ENCODE results near the gene GAA. TPM values are rescaled to one million over a fixed set of nuclear protein-coding genes. Genes with fewer than 3 reads are reported as not detected.

Gene GAA
- total and polyA plus RNA-seq, 2 of the 4 experiments (the other 2 are of a cell fraction): 2.2 to 14.8 TPM

DNA sequence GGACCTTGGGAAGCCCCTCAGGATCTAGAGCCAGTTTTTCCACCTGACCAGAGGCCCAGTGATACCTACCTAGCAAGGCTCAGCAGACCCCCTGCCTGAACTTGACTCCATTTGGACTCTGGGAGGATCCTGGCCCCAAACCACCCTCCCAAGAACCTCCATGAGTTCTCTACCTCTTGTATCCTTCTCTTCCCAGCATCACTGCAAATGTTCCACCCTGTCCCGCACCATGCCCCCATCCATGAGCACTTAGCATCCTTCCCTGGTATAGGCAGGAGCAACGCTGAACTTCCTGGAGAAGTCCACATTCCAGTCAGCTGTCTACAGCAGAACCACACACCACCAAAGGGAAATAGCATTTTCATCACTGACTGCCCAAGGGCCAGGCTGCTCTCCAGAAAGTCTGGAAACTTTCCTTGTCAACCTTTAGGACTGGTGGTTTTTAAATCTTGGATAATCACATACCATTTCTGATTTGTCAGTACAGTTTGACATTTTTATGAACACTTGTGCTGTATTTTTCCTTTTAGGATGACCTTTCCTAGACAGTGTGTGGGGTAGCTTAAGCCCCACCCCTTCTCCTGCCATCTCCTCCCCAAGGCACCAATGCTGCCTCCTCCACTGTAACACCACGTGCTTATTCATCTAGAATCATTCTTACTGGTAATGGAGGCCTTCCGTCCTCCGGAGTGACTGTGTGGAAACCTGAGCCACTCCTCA lies 31.7 kb downstream of the GAA start:
- H2AK9ac ChIP-seq (replicated peaks; ENCODE audit: low read depth, low read length, poor library complexity): no peak overlapping the region
- H3K36me3 ChIP-seq (ENCODE audit: control insufficient read depth, insufficient read depth, low read length): peaks cover 43% of the 10 kb centered on the region
- in situ Hi-C loops (cut with MboI; ENCODE audit: low sequenced_read_pairs): no loop called here
- H3K27me3 ChIP-seq (ENCODE audit: control insufficient read depth, insufficient read depth, low read length): 0 out of 2 replicates have a peak, but pooled peaks cover 2% of the 10 kb centered on the region
- no peak overlapping the region for H3K4me3 ChIP-seq (ENCODE audit: insufficient read depth, low read depth, low read length)
- H3K4me1 ChIP-seq (ENCODE audit: control insufficient read depth, insufficient read depth, low read length): no peaks in the 10 kb centered on the region
- H2BK20ac ChIP-seq (ENCODE audit: low read depth, low read length): no peak overlapping the region
- H3K23ac ChIP-seq (ENCODE audit: low read depth, low read length): no peak overlapping the region
- ATAC-seq (ENCODE audit: low read depth) (no peak), DNase-seq (no peak)
- TF ChIP-seq SMC3 (IDR thresholded peaks at IDR 0.05; ENCODE audit: low read depth, low read length): no peak
- TF ChIP-seq RCOR1 (IDR thresholded peaks at IDR 0.05; ENCODE audit: insufficient replicate concordance, low read length): no peak
- TF ChIP-seq NFE2L2 (IDR thresholded peaks at IDR 0.05; ENCODE audit: low read depth, low read length): no peak
- no peak for TF ChIP-seq MAZ (IDR thresholded peaks at IDR 0.05; ENCODE audit: borderline replicate concordance, low read depth, low read length)
- TF ChIP-seq POLR2A (IDR thresholded peaks at IDR 0.05; ENCODE audit: low read depth, low read length): no peak
- no peak for TF ChIP-seq MAFK (IDR thresholded peaks at IDR 0.05; ENCODE audit: low read depth, low read length)
- TF ChIP-seq CHD1 (IDR thresholded peaks at IDR 0.05; ENCODE audit: low read depth, low read length): no peak
- TF ChIP-seq BHLHE40 (IDR thresholded peaks at IDR 0.05; ENCODE audit: low read depth, low read length): no peak
- TF ChIP-seq RAD21 (IDR thresholded peaks at IDR 0.05; ENCODE audit: low read length): no peak
- TF ChIP-seq, protein P1, sequence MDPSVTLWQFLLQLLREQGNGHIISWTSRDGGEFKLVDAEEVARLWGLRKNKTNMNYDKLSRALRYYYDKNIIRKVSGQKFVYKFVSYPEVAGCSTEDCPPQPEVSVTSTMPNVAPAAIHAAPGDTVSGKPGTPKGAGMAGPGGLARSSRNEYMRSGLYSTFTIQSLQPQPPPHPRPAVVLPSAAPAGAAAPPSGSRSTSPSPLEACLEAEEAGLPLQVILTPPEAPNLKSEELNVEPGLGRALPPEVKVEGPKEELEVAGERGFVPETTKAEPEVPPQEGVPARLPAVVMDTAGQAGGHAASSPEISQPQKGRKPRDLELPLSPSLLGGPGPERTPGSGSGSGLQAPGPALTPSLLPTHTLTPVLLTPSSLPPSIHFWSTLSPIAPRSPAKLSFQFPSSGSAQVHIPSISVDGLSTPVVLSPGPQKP (IDR thresholded peaks at IDR 0.05; ENCODE audit: borderline replicate concordance, low read depth, low read length): no peak
- no peak for TF ChIP-seq RFX5 (IDR thresholded peaks at IDR 0.05; ENCODE audit: low read depth, low read length)
- TF ChIP-seq, protein P2, sequence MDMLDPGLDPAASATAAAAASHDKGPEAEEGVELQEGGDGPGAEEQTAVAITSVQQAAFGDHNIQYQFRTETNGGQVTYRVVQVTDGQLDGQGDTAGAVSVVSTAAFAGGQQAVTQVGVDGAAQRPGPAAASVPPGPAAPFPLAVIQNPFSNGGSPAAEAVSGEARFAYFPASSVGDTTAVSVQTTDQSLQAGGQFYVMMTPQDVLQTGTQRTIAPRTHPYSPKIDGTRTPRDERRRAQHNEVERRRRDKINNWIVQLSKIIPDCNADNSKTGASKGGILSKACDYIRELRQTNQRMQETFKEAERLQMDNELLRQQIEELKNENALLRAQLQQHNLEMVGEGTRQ (IDR thresholded peaks at IDR 0.05; ENCODE audit: low read depth, low read length): no peak
- no peak for TF ChIP-seq CEBPB (IDR thresholded peaks at IDR 0.05; ENCODE audit: low read depth, low read length)
- TF ChIP-seq, protein P3, sequence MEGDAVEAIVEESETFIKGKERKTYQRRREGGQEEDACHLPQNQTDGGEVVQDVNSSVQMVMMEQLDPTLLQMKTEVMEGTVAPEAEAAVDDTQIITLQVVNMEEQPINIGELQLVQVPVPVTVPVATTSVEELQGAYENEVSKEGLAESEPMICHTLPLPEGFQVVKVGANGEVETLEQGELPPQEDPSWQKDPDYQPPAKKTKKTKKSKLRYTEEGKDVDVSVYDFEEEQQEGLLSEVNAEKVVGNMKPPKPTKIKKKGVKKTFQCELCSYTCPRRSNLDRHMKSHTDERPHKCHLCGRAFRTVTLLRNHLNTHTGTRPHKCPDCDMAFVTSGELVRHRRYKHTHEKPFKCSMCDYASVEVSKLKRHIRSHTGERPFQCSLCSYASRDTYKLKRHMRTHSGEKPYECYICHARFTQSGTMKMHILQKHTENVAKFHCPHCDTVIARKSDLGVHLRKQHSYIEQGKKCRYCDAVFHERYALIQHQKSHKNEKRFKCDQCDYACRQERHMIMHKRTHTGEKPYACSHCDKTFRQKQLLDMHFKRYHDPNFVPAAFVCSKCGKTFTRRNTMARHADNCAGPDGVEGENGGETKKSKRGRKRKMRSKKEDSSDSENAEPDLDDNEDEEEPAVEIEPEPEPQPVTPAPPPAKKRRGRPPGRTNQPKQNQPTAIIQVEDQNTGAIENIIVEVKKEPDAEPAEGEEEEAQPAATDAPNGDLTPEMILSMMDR (conservative IDR thresholded peaks at IDR 0.05; ENCODE audit: low read depth, low read length): no peak
- TF ChIP-seq FOS (IDR thresholded peaks at IDR 0.05; ENCODE audit: low read depth, low read length): no peak
- no peak for TF ChIP-seq MXI1 (IDR thresholded peaks at IDR 0.05; ENCODE audit: borderline replicate concordance, low read depth, low read length)
- H3K4ac ChIP-seq (ENCODE audit: low read depth, low read length): no peak overlapping the region
- H2BK15ac ChIP-seq (ENCODE audit: low read depth, low read length): no peak overlapping the region
- no peaks in the 10 kb centered on the region for H4K20me1 ChIP-seq (ENCODE audit: insufficient read depth, low read length)
- WGBS, 2 experiments (ENCODE audit: extremely low coverage in 2 of 2, insufficient read length in 1 of 2): 100% methylated on average over 1 of the region's 5 CpGs; no CpG with 5 or more reads in 1 of the 2 experiments
- CTCF ChIA-PET: no interaction called here
- H2BK5ac ChIP-seq (ENCODE audit: low read depth, low read length, poor library complexity, severe bottlenecking): no peak overlapping the region
- H4K91ac ChIP-seq (ENCODE audit: insufficient read depth, low read depth, low read length): no peak overlapping the region
- no peak overlapping the region for H2BK120ac ChIP-seq (ENCODE audit: low read depth, low read length)
- no peak overlapping the region for H3K18ac ChIP-seq (ENCODE audit: low read depth, low read length)
- no peak overlapping the region for H3K14ac ChIP-seq (replicated peaks; ENCODE audit: low read depth, low read length)
- no peak overlapping the region for H4K5ac ChIP-seq (ENCODE audit: low read depth, low read length)
- intact Hi-C loops (cut with micrococcal nuclease): no loop called here
- no peaks in the 10 kb centered on the region for H3K9me3 ChIP-seq (ENCODE audit: control insufficient read depth, insufficient read depth, low read length)
- peaks cover 0 to 5% of the 10 kb centered on the region in 2 experiments; a peak in 1 of 4 replicates for H3K79me1 ChIP-seq (ENCODE audit: low read depth in 1 of 2, low read length in 2 of 2)
- POLR2A ChIA-PET (ENCODE audit: unreplicated experiment): no interaction called here
- no peak overlapping the region for H2AK5ac ChIP-seq (ENCODE audit: low read depth, low read length)
- no peak overlapping the region for H4K8ac ChIP-seq (ENCODE audit: low read depth in 2 of 2, low read length in 2 of 2)
- H2AFZ ChIP-seq (replicated peaks; ENCODE audit: low read length, poor library complexity): no peak overlapping the region
- H3K9ac ChIP-seq (ENCODE audit: low read depth, low read length): no peak overlapping the region
- dilution Hi-C loops (cut with HindIII; ENCODE audit: low sequenced_read_pairs, unreplicated experiment): no loop called here
- peaks cover 4% of the 10 kb centered on the region; the same call in 1 of the 2 replicates for H3K9me1 ChIP-seq (ENCODE audit: insufficient read depth, low read length)
- H3K27ac ChIP-seq (ENCODE audit: insufficient read depth, low read length): no peak overlapping the region
- BruUV-seq (replicated peaks): no TSS peak
- no peak overlapping the region for H3K4me2 ChIP-seq (ENCODE audit: low read depth, low read length)
- H3K56ac ChIP-seq (ENCODE audit: extremely low read depth, insufficient read depth, low read length): no peak overlapping the region
